Ishikawa (cell line): Measurements from ENCODE around the gene POR.
A peak's percentile ranks its signal among the peaks of the same experiment; 100 is the strongest.

Experiments used
- CEBPB ChIP-seq: IDR thresholded peaks from 2 replicates; pipeline ENCODE4 v1.6.1; 2012
- CREB1 ChIP-seq: IDR thresholded peaks from 2 replicates; pipeline ENCODE4 v1.6.1; 2012; ENCODE audit warnings: low read depth
- EGR1 ChIP-seq: IDR thresholded peaks from 2 replicates; pipeline ENCODE4 v1.6.1; 2012
- EP300 ChIP-seq: IDR thresholded peaks from 2 replicates; pipeline ENCODE4 v1.6.1; 2012; ENCODE audit warnings: borderline replicate concordance
- FOXM1 ChIP-seq: IDR thresholded peaks from 2 replicates; pipeline ENCODE4 v1.6.1; 2012; ENCODE audit warnings: low read depth, borderline replicate concordance
- NFIC ChIP-seq: IDR thresholded peaks from 2 replicates; pipeline ENCODE4 v1.6.1; 2012
- TAF1 ChIP-seq: IDR thresholded peaks from 2 replicates; pipeline ENCODE4 v1.6.1; 2012; ENCODE audit warnings: low read depth, mild to moderate bottlenecking
- TCF12 ChIP-seq: IDR thresholded peaks from 2 replicates; pipeline ENCODE4 v1.6.1; 2012; ENCODE audit warnings: low read depth
- TEAD4 ChIP-seq: IDR thresholded peaks from 2 replicates; pipeline ENCODE4 v1.6.1; 2012
- YY1 ChIP-seq: IDR thresholded peaks from 2 replicates; pipeline ENCODE4 v1.6.1; 2012; ENCODE audit warnings: low read depth
- ZBTB7A ChIP-seq: IDR thresholded peaks from 2 replicates; pipeline ENCODE4 v1.6.1; 2012; ENCODE audit warnings: low read depth
- TF ChIP-seq, protein P1 (sequence below): IDR thresholded peaks from 2 replicates; pipeline ENCODE4 v1.6.1; 2012; ENCODE audit warnings: low read depth, mild to moderate bottlenecking
- TF ChIP-seq, protein P2 (sequence below): IDR thresholded peaks from 2 replicates; pipeline ENCODE4 v1.6.1; 2012
- TF ChIP-seq, protein P3 (sequence below): IDR thresholded peaks from 2 replicates; pipeline ENCODE4 v1.6.1; 2012

Gene POR

GRCh38 chr7:75881436-75882095 is 33.4 kb upstream of the POR start:
- peak; percentile 27; the same call in 1 of the 2 replicates for TF ChIP-seq EGR1
- no peak for TF ChIP-seq TCF12

DNA sequence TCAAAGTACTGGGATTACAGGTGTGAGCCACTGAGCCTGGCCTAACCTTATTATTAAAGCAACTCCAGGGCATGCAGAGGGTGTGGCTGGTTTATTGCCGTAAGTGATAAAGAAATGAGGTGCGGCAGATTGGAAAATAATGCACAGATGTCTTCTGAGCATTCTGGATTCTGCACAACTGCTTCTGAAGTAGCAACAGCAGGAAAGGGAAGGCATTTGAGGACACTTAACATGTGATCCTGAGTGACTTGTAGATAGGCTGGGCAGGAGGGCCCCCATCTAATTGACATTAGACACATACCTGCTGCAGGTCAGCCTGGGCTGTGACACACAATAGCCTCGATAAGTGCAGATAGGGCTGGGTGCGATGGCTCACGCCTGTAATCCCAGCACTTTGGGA is 30.5 kb upstream of the POR start:
- TF ChIP-seq TEAD4 (peak; percentile 6; the same call in 1 of the 2 replicates), EP300 (no peak), TAF1 (no peak), CREB1 (no peak)
- TF ChIP-seq, protein P1, sequence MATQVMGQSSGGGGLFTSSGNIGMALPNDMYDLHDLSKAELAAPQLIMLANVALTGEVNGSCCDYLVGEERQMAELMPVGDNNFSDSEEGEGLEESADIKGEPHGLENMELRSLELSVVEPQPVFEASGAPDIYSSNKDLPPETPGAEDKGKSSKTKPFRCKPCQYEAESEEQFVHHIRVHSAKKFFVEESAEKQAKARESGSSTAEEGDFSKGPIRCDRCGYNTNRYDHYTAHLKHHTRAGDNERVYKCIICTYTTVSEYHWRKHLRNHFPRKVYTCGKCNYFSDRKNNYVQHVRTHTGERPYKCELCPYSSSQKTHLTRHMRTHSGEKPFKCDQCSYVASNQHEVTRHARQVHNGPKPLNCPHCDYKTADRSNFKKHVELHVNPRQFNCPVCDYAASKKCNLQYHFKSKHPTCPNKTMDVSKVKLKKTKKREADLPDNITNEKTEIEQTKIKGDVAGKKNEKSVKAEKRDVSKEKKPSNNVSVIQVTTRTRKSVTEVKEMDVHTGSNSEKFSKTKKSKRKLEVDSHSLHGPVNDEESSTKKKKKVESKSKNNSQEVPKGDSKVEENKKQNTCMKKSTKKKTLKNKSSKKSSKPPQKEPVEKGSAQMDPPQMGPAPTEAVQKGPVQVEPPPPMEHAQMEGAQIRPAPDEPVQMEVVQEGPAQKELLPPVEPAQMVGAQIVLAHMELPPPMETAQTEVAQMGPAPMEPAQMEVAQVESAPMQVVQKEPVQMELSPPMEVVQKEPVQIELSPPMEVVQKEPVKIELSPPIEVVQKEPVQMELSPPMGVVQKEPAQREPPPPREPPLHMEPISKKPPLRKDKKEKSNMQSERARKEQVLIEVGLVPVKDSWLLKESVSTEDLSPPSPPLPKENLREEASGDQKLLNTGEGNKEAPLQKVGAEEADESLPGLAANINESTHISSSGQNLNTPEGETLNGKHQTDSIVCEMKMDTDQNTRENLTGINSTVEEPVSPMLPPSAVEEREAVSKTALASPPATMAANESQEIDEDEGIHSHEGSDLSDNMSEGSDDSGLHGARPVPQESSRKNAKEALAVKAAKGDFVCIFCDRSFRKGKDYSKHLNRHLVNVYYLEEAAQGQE: no peak
- TF ChIP-seq, protein P2, sequence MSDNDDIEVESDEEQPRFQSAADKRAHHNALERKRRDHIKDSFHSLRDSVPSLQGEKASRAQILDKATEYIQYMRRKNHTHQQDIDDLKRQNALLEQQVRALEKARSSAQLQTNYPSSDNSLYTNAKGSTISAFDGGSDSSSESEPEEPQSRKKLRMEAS: 0 out of 2 replicates have a peak, but pooled peaks have one; percentile 17

- TF ChIP-seq, protein P2: 0 out of 2 replicates have a peak, but pooled peaks have one; percentile 8
- no peak for TF ChIP-seq TEAD4
Measured at GRCh38 chr7:75885036-75885435, 29.9 kb upstream of the POR start.

GRCh38 chr7:75887669-75888369 is 27.1 kb upstream of the POR start:
- TF ChIP-seq CREB1 (no peak), TCF12 (no peak), EP300 (no peak), FOXM1 (no peak), NFIC (no peak), TEAD4 (no peak), TAF1 (no peak), ZBTB7A (no peak), YY1 (no peak), EGR1 (no peak), CEBPB (no peak)
- TF ChIP-seq, protein P2: no peak
- TF ChIP-seq, protein P1: no peak
- TF ChIP-seq, protein P3, sequence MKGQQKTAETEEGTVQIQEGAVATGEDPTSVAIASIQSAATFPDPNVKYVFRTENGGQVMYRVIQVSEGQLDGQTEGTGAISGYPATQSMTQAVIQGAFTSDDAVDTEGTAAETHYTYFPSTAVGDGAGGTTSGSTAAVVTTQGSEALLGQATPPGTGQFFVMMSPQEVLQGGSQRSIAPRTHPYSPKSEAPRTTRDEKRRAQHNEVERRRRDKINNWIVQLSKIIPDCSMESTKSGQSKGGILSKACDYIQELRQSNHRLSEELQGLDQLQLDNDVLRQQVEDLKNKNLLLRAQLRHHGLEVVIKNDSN: no peak

DNA sequence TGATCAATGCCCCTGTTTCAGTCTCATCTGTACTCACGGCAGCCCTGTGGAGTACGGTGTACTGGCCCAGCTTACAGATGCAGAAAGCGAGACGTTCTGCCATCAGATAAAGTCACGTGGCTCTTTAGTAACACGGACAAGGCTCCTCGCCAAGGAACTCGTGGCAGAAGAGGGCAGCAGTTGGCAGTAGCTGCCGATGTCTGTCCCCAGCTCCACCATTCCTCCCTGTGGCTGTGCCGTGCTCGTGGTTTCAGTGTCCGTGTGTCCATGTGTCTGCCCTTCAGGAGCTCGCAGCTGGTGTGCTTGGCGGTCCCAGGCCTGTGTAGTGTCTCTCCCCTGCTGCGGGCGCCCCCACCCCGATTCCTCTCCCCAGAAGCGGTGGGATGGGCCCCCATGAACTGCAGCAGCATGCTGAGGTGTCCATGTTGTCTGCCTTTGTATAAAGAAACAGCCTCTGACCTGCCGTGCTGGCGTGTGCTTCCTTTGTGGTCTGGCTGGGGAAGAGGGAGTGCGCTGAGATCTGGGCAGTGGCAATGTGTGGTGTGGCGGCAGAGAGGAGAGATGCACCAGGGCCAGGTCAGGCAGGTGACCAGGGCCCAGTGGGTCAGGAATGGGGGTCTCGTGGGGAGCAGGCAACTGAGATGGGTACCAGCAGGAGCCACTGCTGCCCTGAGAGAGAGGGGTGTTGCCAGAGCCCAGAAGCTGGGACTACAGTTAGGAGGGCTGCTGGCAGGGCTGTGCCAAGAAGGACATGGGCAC is 26.3 kb upstream of the POR start:
- TF ChIP-seq CREB1: no peak
- TF ChIP-seq FOXM1: no peak
- TF ChIP-seq, protein P3: no peak
- TF ChIP-seq NFIC: no peak
- no peak for TF ChIP-seq EP300
- no peak for TF ChIP-seq EGR1
- TF ChIP-seq TCF12: no peak
- TF ChIP-seq CEBPB: no peak
